HepG2 (cell line): Measurements from ENCODE around the gene NPBWR2. TPM values are rescaled to one million over a fixed set of nuclear protein-coding genes. Genes with fewer than 3 reads are reported as not detected.

Experiments
- ATF7 ChIP-seq, 2 experiments: fragments of 450-650 bp in 1 of 2; sonication (generic) in 1 of 2; formaldehyde crosslinking in 1 of 2; IDR thresholded peaks; 2 replicates each; pipeline versions ENCODE4 v1.4.0 to v1.6.1; 2016 to 2020; ENCODE audit warnings: antibody characterized with exemption in 1 of 2, mild to moderate bottlenecking in 1 of 2, missing genetic modification reagents in 1 of 2
- CBX2 ChIP-seq, 2 experiments: fragments of 200-600 bp in 1 of 2; sonication (generic); formaldehyde crosslinking in 1 of 2; IDR thresholded peaks; 2 replicates each; pipeline versions ENCODE4 v1.7.0 to v1.8.1; 2018 to 2022; ENCODE audit warnings: low read depth in 2 of 2, low read length in 1 of 2, mild to moderate bottlenecking in 1 of 2, missing genetic modification reagents in 1 of 2
- CENPT ChIP-seq: sonication (generic); formaldehyde crosslinking; IDR thresholded peaks from 2 replicates; pipeline ENCODE4 v1.8.0; 2022; ENCODE audit warnings: low read depth, mild to moderate bottlenecking, moderate library complexity, missing genetic modification reagents
- IRF2 ChIP-seq: IDR thresholded peaks from 2 replicates; pipeline ENCODE4 v1.6.1; 2018; ENCODE audit warnings: missing genetic modification reagents, missing compliant biosample characterization
- KAT8 ChIP-seq: IDR thresholded peaks from 2 replicates; pipeline ENCODE4 v1.6.1; 2016; ENCODE audit warnings: missing genetic modification reagents, missing compliant biosample characterization
- MED1 ChIP-seq: sonication (generic); formaldehyde crosslinking; IDR thresholded peaks from 2 replicates; pipeline ENCODE4 v1.4.0; 2020; ENCODE audit warnings: missing genetic modification reagents
- NAIF1 ChIP-seq: sonication (generic); formaldehyde crosslinking; IDR thresholded peaks from 2 replicates; pipeline ENCODE4 v1.5.0; 2020; ENCODE audit warnings: mild to moderate bottlenecking, missing genetic modification reagents, borderline replicate concordance
- SNAI1 ChIP-seq: sonication (generic); formaldehyde crosslinking; IDR thresholded peaks from 2 replicates; pipeline ENCODE4 v1.5.0; 2020; ENCODE audit warnings: mild to moderate bottlenecking, missing genetic modification reagents, borderline replicate concordance
- TBX3 ChIP-seq: fragments of 450-650 bp; IDR thresholded peaks from 2 replicates; pipeline ENCODE4 v1.6.1; 2017; ENCODE audit warnings: antibody characterized with exemption, mild to moderate bottlenecking, inconsistent platforms, borderline replicate concordance
- ZNF205 ChIP-seq: IDR thresholded peaks from 2 replicates; pipeline ENCODE4 v1.6.1; 2018; ENCODE audit warnings: missing biosample characterization, missing genetic modification reagents
- ZNF570 ChIP-seq: sonication (generic); formaldehyde crosslinking; IDR thresholded peaks from 2 replicates; pipeline ENCODE4 v1.4.0; 2020; ENCODE audit warnings: mild to moderate bottlenecking, missing genetic modification reagents, borderline replicate concordance
- ZNF616 ChIP-seq: sonication (generic); formaldehyde crosslinking; IDR thresholded peaks from 2 replicates; pipeline ENCODE4 v1.5.0; 2020; ENCODE audit warnings: low read depth, mild to moderate bottlenecking, missing genetic modification reagents
- ZZZ3 ChIP-seq: sonication (generic); formaldehyde crosslinking; IDR thresholded peaks from 2 replicates; pipeline ENCODE4 v1.4.0; 2020; ENCODE audit warnings: missing genetic modification reagents, mild to moderate bottlenecking, borderline replicate concordance
- polyA plus RNA-seq, 8 experiments: library from polyadenylated mRNA; depleted of rRNA in 3 of 8; stranded (reverse) in 7 of 8; unstranded in 1 of 8; fragments of >200 nt; fragmentation: Illumina TruSeq in 4 of 8; extraction: Trizol in 4 of 8; gene quantifications; 2 replicates each; pipeline versions ENCODE4 v1.2.1 to v1.2.3, GENCODE V29; 2011 to 2016; ENCODE audit warnings: low read depth in 4 of 8, missing spikeins in 1 of 8, mixed read lengths in 1 of 8; ENCODE audit not compliant: insufficient read depth in 1 of 8
- total RNA-seq, 5 experiments: library from RNA; depleted of rRNA; stranded (reverse); fragments of >200 nt; fragmentation: Illumina TruSeq; extraction: Trizol; gene quantifications; 2 replicates each; pipeline ENCODE4 v1.2.3, GENCODE V29; 2016; ENCODE audit warnings: low read depth in 1 of 5
- TF ChIP-seq, protein P1 (sequence below): sonication (generic); formaldehyde crosslinking; conservative IDR thresholded peaks from 2 replicates; pipeline ENCODE4 v1.4.0; 2020; ENCODE audit warnings: missing genetic modification reagents
- TF ChIP-seq, protein P2 (sequence below): sonication (generic); formaldehyde crosslinking; IDR thresholded peaks from 2 replicates; pipeline ENCODE4 v1.5.1; 2020; ENCODE audit warnings: mild to moderate bottlenecking, missing genetic modification reagents, moderate library complexity
- TF ChIP-seq, protein P3 (sequence below): sonication (generic); formaldehyde crosslinking; IDR thresholded peaks from 2 replicates; pipeline ENCODE4 v1.5.0; 2020; ENCODE audit warnings: missing genetic modification reagents

NPBWR2 gene
- total and polyA plus RNA-seq, 2 of the 13 experiments (the other 11 are each of a cell fraction or from before 2014, with no cell fraction given), result not detected

DNA sequence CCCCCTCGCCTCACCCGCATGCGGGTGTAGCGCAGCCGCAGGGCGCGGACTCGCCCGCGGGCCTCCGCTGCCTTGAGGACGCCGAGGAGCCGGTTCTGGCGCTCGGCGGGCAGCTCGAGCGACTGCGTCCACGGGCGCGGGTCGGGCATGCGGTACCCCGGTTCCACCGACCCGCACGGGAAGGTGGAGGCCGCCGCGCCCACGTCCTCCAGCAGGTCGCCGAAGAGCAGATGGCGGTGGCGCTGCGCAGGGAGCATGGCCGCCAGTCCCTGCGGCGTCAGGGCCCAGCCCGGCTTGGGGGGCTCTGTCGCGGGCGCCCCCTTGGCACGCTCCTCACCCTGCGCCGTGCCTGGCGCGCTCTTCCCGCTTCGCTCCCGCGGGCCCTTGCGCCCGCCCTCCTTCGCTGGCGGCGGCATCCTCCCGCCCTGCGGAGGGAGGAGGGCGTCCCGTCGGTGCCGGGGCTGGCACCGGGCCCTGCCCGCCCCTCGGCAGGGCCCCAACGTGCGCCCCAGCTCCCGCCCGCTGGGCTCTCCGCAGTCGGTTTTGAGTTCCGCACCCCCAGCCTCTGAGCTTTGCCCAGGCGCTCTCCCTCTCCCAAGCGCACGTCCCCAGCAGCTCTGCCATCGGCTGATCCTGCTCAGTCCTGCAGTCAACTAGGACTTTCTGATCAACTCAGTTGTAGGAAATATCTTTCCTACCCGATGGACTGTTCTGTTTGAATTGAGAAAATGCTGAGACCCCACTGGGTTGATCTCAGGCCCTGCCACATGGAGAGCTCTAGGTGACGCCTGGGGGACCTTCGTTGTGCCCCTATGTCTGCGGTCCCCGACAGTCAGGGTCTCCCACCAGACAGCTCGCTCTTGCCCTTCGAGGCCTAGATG is 23.3 kb downstream of the NPBWR2 start, which contains the start of gene LKAAEAR1 (continued):
- TF ChIP-seq ZZZ3 (0 out of 2 replicates have a peak, but pooled peaks have one; percentile 28), TBX3 (no peak), ZNF616 (no peak; the same call in 1 of the 2 replicates), CENPT (no peak), ZNF205 (peak; percentile 9; the same call in 1 of the 2 replicates), KAT8 (CRISPR knock-in tag) (no peak), IRF2 (CRISPR knock-in tag) (no peak), MED1 (CRISPR knock-in tag) (peak; percentile 6; the same call in 1 of the 2 replicates), SNAI1 (CRISPR knock-in tag) (no peak), ATF7 (IDR thresholded peaks at IDR 0.05) (no peak), ATF7 (CRISPR knock-in tag; IDR thresholded peaks at IDR 0.05) (0 out of 2 replicates have a peak, but pooled peaks have one; percentile 22), CBX2 (IDR thresholded peaks at IDR 0.05; ENCODE audit: low read depth, low read length) (no peak), CBX2 (CRISPR knock-in tag; IDR thresholded peaks at IDR 0.05; ENCODE audit: low read depth) (peak; percentile 69; the same call in 1 of the 2 replicates), ZNF570 (CRISPR knock-in tag) (no peak), NAIF1 (CRISPR knock-in tag) (no peak)
- TF ChIP-seq, protein P1, sequence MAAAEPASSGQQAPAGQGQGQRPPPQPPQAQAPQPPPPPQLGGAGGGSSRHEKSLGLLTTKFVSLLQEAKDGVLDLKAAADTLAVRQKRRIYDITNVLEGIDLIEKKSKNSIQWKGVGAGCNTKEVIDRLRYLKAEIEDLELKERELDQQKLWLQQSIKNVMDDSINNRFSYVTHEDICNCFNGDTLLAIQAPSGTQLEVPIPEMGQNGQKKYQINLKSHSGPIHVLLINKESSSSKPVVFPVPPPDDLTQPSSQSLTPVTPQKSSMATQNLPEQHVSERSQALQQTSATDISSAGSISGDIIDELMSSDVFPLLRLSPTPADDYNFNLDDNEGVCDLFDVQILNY (CRISPR knock-in tag), result 0 out of 2 replicates have a peak, but pooled peaks have one; percentile 25
- TF ChIP-seq, protein P2, sequence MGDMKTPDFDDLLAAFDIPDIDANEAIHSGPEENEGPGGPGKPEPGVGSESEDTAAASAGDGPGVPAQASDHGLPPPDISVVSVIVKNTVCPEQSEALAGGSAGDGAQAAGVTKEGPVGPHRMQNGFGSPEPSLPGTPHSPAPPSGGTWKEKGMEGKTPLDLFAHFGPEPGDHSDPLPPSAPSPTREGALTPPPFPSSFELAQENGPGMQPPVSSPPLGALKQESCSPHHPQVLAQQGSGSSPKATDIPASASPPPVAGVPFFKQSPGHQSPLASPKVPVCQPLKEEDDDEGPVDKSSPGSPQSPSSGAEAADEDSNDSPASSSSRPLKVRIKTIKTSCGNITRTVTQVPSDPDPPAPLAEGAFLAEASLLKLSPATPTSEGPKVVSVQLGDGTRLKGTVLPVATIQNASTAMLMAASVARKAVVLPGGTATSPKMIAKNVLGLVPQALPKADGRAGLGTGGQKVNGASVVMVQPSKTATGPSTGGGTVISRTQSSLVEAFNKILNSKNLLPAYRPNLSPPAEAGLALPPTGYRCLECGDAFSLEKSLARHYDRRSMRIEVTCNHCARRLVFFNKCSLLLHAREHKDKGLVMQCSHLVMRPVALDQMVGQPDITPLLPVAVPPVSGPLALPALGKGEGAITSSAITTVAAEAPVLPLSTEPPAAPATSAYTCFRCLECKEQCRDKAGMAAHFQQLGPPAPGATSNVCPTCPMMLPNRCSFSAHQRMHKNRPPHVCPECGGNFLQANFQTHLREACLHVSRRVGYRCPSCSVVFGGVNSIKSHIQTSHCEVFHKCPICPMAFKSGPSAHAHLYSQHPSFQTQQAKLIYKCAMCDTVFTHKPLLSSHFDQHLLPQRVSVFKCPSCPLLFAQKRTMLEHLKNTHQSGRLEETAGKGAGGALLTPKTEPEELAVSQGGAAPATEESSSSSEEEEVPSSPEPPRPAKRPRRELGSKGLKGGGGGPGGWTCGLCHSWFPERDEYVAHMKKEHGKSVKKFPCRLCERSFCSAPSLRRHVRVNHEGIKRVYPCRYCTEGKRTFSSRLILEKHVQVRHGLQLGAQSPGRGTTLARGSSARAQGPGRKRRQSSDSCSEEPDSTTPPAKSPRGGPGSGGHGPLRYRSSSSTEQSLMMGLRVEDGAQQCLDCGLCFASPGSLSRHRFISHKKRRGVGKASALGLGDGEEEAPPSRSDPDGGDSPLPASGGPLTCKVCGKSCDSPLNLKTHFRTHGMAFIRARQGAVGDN (CRISPR knock-in tag), result peak; percentile 74
- TF ChIP-seq, protein P3, sequence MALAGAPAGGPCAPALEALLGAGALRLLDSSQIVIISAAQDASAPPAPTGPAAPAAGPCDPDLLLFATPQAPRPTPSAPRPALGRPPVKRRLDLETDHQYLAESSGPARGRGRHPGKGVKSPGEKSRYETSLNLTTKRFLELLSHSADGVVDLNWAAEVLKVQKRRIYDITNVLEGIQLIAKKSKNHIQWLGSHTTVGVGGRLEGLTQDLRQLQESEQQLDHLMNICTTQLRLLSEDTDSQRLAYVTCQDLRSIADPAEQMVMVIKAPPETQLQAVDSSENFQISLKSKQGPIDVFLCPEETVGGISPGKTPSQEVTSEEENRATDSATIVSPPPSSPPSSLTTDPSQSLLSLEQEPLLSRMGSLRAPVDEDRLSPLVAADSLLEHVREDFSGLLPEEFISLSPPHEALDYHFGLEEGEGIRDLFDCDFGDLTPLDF (CRISPR knock-in tag), result no peak
